GM19438 (cell line): ENCODE measurements around the gene RABEP1.

ENCODE experiments used
- ATAC-seq: cut with Tn5 transposase; IDR thresholded peaks from one replicate; pipeline ENCODE4 v1.9.1; 2021; ENCODE audit warnings: low read depth; ENCODE audit not compliant: unreplicated experiment

RABEP1 gene

DNA sequence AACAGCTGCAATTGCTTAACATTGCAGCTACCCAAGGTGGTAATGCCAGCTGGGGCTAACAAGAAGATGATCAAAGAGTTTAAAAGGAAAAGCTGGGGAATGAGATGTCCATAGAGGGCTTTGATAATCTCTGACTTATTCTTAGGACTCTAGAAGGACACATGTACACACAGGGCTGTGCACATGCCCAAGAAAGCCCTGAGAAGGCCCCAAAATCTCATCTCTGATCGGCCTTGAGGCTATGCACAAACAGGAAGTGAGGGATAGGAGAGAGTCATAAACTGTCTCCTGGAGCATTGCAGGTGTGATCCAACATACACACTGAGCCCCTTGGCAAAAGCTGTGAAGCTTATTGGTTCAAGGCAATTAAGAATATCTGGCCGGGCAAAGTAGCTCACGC is 17.2 kb upstream of the RABEP1 start:
- ATAC-seq, result no peak

DNA sequence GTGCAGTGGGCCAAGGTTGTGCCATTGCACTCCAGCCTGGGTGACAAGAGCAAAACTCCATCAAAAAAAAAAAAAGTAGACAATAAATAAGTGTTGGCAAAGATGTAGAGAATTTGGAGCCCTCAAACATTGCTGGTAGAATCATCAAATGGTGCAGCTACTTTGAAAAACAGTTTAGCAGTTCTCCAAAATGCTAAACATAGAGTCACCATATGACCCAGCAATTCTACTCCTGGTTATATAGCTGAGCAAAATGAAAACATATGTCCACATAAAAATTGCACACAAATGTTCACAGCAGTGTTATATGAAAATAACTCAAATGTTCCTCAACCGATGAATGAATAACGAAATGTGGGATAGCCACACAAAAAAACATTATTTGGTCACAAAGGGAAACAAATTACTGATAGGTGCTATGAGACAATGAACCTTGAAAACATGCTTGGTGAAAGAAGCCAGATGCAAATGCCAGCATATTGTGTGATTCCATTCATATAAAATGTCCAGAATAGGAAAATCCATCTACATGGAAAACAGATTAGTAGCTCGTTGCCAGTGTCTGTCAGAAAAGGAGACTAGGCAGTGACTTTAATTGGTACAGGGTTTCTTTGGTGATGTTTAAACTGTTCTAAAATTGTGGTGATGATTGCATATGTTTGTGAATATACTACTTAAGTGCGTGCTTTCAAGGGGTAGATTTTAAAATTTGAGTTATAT is 12.7 kb upstream of the RABEP1 start:
- no peak for ATAC-seq

DNA sequence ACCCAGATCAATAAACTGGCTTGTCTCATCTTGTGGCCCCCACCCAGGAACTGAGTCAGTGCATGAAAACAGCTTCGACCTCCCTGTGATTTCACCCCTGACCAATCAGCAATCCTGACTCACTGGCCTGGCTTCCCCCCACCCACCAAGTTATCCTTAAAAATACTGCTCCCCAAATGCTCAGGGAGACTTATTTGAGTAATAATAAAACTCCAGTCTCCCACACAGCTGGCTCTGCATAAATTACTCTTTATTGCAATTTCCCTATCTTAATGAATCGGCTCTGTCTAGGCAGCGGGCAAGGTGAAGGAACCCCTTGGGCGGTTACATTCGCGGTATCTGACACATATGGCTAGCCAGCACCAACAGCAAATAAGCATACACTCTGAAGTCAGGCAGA is 9.8 kb upstream of the RABEP1 start:
- ATAC-seq, result no peak

DNA sequence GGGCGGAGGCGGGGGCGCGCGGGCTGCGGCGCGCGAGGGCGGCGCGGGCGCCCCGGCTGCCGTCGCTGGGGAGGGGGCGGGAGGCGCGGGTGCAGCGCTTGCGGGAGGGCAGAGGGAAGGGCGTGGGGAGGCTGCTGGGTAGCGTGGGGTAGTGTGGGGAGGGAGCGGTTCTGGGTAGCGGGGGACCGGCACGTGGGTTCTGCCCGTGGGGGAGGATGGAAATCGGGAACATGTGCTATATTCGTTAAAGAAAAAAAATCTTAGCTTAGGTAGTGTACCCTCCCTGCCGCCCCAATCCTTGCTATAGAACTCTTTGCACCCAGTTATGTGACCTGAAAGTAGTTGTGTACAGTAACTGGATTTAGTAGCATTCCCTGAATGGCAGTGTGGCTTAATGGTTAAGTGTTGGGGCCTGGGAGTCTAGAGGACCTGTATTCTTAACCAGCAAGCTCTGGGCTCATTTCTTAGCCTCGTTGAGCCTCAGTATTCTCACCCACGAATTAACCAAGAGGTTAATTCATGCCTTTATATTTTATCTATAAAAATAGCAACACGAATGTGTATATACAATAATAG is 646 bp downstream of the RABEP1 start:
- ATAC-seq, result peak; percentile 9

DNA sequence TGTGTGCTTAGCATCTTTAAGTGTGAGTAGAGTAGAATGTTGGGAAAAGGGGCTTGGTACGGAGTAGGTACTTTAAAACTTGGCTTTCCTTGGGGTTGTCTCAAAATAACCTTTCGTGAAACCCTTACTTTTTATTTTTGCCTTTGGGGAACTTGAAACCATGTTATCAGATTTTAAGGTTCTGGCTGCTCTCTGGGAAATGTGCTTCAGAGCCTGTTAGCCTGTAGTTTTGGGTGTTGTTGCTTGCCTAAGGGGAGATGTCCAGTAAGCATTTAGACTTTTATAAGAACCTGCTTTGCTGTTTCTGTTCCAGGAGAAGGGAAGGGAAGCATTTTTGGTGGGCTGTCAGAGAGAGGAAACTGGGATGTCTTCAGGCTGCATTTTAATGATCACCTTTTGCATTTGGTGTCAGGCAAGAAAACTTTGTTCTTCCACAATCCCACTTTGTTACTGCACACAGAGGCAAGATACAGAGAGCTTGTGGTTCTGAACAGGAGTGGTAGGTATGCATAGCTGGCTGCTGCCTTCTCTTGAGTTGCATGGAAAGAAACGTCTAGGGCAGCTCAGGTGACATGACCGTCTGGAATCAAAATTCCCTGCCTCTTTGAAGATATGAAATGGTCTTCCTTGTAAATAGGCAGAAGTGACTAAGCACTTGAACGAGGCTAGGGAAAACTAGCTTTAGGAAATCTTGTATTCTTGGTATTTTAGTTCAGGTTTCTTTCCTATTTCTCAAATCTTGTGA is 1.7 kb downstream of the RABEP1 start:
- no peak for ATAC-seq

DNA sequence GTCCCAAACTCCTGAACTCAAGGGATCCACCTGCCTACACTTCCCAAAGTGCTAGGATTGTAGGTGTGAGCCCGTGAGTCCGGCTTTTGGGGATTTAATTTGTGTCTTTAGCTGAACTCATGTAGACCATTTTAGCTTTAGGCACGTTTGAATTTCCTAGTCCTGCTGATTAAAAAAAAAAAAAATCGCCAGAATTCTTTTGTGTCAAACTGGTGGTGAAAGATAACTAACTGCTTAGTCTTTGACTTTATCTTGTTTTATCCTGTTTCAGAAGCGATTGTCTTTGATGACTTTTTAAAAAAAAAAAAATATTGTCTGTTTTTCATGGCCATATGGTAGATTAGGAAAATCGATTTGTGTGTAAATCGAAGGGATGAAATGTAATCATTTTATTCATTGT is 2.6 kb downstream of the RABEP1 start:
- ATAC-seq, result no peak

DNA sequence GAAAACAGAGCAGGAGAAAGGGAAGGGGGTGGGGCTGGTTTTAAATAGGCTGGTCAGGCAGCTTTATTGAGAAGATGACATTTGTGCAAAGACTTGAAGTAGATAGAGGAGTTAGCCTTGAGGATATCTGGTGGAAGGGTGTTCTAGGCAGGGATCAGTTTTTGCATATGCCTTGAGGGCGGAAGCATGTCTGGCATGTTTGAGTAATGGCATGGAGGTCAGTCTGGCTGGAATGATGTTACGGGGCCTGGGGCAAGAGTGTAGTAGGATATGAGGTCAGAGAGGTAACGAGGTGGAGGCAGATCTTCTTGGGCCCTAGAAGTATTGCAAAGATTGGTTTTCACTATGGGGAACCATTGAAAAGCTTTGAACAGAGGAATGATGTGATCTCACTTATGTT is 4.8 kb downstream of the RABEP1 start:
- no peak for ATAC-seq

DNA sequence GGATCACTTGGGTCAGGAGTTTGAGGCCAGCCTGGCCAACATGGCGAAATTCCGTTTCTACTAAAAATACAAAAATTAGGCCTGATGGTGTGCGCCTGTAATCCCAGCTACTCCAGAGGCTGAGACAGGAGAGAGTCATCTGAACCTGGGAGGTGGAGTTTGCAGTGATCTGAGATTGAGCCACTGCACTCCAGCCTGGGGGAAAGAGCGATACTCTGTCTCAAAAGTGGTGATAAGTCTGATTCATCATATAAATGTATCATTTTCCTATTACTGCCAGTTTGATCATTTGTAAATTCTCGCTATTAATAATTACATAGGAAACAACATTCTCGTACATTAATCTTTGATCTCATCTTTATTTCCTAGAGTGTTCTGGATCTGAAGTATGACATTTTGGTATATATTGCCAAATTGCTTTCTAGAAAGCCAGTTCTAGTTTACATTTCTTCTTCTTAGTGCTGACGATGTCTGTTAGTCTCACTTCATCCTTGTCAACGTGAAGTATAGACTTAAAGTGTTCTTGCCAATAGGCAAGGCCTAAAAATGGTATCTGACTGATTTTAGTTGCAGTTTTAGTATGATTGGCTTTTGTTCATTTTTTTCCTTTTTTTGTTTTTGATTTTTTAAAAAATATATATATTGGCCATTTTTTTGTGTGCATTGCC is 9.7 kb downstream of the RABEP1 start:
- no peak for ATAC-seq

DNA sequence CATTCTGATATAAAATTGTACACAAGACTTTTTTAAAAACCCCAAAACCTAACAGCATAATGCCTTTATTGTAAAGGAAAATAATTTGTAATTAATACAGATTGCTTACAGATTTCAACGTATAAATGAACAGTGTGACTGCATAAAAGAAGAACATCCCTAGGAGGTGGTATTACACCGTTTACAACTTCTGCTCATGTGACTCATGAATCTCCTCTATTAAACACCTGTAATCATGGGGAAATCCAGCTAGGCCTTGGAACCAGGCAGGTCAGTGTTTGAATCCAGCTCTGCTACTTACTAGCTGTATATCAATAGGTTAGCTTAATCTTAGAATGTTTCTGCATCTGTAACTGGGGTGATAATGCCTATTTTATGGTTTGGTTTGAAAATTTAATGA is 15.2 kb downstream of the RABEP1 start:
- no peak for ATAC-seq

DNA sequence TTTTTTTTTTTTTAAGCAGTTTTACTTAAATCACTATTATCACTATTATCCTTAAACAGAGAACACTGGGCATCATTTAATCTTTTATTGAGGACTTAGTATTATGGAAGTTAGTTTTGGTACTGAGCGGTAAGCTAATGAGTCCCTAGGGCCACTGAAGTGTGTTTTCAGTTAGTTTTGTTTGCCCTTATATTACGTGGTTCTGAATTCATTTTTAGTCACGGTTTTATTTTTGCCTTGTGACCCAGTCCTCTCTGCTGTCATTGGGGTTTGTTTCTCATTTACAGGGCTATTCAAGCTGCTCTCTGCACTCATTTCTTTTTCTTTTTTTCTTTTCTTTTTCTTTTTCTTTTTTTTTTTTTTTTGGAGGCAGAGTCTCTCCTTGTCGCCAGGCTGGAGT is 17.3 kb downstream of the RABEP1 start:
- no peak for ATAC-seq

DNA sequence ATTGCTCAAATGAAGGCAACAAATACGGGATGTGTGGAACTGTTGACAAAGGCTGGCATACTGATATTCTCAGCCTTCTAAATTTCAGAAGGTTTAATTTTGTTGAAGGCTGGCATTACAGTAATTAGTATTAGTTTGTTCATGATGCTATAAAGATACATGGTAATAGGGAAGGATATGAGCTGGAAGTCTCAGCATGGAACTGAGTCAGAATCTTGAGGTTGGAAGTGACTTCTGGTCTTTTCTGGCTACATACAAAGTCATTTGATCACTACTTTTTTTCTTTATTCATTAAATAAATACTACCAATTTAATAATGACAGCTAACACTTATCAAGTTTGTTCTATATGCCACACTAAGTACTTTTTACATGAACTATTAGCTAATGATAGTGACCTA is 22.6 kb downstream of the RABEP1 start:
- no peak for ATAC-seq

DNA sequence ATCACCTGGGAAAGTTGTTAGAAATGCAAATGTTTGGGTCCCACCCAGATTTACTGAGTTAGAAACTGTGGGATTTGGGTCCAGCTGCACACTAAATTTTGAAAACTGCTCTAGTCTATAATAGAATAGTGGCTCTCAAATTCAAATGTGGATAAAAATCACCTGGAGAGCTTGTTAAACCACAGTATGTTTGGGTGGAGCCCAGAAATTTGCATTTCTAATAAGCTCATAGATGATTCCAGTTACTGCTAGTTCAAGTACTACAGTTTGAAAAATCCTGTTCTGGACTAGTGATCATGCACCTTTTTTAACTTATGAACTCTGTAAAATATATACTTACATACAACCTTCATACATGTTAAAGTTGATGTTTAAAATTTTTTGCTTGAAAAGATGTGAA is 27.8 kb downstream of the RABEP1 start:
- no peak for ATAC-seq

DNA sequence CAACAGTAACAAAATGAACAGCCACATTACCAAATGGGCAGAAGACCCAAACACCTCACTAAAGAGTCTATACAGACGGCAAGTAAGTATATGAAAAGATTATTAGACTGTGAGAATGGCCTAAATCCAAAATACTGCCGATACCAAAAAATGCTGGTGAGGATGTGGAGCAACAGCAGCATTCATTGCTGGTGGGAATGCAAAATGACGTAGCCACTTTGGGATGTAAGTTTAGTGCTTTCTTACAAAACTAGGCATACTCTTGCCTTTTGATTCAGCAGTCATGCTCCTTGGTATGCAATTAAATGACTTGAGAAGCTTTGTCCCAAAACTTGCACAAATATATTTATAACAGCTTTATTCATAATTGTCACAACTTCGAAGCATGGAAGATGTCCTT is 43.8 kb downstream of the RABEP1 start:
- ATAC-seq, result no peak

DNA sequence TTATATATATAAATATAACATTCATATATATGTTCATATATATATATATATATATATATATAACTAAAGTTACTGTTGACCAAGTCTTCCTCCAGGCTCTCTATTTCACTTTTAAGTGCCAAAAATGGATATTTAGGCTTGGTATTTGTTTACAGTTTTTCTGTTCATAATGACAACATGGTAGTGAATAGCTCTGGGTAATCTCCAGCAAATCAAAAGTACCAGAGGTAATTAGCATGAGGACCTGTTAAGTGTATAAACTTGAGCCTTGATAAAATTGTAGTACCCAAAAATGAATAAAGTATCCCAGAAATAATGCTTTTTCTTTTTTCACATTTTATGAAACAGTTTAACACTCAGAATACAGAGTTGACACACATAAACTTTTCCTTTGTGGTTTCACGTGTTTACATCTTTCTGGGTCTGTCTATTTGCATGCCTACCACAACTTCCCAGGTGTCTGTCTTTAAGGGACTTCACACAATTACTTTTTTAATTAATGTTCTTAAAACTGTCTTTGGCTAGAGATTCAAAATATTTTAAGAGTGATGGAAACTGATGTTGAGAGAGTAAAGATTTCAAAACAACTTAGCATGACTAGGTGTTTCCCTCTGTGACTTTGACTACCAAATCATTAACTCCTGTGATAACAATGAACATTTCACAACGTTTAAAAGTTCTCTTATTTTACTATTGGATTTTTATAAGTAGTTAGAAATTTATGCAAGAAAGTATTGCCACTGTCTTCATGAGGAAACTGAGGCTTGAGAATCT is 47.9 kb downstream of the RABEP1 start:
- no peak for ATAC-seq

DNA sequence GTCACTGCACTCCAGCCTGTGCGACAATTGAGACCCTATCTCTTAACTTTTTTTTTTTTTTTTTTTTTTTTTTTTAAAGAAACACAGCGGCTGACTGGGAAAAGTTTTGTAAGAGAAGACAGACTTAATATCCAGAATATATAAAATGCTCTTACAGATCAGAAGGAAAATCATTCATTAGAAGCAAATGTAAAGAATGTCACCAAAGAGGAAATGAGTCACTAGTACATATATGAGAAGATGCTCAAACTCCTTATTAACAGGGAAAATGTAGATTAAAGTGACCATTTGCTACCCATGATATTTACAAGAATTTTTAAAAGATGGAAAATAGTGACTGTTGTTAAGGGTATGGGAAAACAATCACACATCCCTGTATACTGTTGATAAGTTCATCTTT is 48.9 kb downstream of the RABEP1 start:
- no peak for ATAC-seq

DNA sequence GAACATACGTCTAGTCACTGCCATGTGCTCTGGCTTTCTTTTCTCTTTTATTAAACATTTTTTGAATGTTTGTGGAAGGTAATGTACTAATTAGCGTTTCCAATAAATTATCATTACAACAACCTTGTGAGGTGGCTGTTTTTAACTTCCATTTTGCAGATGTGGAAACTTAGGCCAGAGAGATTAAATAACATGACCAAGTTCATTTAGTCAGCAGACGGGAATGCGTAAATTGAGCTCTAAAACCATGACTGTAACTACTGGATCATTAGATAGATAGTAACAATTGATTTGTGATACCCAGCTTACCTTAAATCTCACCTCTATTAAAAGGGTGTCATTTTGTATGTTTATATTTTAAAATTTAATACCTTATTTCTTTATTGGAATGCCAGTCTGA is 49.4 kb downstream of the RABEP1 start:
- ATAC-seq, result no peak

DNA sequence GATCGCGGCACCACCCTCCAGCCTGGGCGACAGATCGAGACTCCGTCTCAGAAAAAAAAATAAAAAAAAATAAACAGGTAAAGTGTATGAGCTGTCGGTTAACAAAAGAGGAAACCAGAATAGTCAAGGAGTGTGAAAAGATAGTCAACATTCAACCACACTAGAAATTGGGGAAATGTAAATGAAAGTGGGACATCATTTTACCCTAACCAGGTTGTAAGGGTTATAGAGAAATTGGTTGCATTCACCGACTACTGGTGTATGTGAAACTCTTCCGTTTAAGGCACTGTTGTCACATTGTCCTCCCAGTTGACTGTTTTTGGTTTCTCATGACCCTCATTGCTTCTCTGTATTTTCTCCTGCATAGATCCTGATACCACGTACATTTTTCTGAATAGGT is 62.8 kb downstream of the RABEP1 start:
- ATAC-seq, result no peak

DNA sequence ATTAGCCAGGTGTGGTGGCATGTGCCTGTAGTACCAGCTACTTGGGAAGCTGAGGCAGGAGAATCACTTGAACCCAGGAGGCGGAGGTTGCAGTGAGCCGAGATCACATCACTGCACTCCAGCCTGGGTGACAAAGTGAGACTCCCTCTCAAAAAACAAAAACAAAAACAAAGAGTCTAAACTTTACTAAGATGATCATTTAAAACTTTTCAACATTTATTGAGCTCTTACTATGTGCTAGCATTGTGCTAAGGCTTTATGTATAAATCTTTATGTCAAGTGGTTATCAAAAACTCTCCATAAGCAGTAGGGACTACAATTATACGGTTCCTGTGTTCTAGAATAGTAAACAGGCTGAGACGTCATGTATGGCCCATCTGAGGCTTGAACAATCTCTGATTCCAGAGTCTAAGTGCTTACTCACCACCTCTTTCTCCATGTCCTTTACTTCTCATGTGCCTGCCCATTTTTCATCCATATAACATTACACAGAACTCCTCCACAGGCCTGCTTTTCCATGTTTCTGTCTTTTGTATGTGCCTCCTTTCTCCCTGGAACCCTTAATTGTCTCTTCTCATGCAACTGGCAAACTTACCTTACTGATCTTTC is 70.7 kb downstream of the RABEP1 start:
- no peak for ATAC-seq

DNA sequence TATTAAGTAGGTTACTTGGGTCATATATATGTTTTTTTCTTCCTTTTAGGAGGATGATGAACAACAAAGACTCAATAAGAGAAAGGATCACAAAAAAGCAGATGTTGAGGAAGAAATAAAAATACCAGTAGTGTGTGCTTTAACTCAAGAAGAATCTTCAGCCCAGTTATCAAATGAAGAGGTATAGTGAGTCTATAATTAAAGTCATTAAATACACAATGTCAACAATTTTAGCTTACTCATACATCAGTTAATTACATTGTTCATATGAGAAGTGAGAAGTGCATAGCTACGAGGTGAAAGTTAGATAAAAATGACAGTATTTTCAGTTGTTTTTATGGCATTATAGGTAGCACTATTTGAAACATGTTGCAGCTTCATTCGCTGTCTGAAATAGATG is 72.2 kb downstream of the RABEP1 start:
- ATAC-seq, result no peak

DNA sequence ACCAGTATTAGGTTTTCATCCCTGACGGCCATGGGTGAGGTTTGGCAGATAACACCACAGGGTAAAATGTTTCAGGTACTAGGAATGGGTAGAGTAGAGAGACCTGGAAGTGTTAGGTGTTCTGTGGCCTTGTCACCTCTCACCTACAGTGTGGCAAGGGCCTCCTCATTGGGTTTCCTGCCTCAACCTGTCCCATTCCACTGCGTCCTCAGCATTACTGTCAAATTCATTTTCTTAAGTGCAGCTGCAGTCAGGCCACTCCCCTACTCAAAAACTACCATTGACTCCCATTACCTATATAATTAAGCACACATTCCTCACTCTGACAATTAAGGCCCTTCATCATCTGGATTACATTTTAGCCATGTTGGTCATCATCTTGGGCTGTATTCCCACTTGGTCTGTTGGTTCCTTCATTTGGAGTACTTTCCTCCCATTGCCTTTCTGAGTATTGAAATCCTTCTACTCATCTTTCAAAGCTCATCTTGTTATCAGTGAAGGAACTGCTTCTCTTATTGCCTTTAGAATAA is 72.9 kb downstream of the RABEP1 start:
- no peak for ATAC-seq
